Activated T-cell treated with anti-CD3 and anti-CD28 coated beads for 1 hour (primary cell): Measurements from ENCODE around the gene FAH.

Source experiments
- DNase-seq: peaks from one replicate; pipeline ENCODE4 v3.0.0-alpha.2; 2020; ENCODE audit warnings: low read depth

Gene FAH

DNA sequence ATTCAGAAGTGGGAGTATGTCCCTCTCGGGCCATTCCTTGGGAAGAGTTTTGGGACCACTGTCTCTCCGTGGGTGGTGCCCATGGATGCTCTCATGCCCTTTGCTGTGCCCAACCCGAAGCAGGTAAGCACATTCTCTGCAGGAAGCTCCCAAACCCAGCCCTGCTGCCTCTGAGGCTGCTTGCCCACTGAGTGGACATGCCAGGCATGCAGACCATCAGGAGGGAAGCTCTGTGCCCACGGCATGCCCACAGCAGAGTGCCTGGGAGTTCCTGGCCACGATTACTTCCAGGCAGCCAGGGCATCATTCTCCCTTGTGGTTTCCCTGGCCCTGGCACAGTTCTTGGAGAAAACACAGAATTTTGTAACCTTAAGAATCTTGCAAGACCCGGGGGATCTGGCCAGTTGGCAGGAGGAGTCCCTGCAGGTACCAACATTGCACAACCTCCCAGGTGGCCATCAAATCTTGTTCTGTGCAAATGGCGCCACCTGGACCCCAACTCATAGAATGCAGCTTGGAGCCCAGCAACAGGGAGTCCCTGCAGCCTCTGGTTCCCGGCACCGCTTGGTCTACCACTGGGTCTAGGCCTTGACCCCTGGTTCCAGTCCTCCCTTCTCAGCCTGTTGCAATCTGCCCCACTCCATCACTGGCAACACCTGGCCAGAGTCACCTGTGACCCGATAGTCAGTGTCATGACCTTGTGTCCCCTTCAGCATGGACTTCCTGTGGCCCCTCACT lies 20.4 kb downstream of the FAH start:
- peak; percentile 61 for DNase-seq

DNA sequence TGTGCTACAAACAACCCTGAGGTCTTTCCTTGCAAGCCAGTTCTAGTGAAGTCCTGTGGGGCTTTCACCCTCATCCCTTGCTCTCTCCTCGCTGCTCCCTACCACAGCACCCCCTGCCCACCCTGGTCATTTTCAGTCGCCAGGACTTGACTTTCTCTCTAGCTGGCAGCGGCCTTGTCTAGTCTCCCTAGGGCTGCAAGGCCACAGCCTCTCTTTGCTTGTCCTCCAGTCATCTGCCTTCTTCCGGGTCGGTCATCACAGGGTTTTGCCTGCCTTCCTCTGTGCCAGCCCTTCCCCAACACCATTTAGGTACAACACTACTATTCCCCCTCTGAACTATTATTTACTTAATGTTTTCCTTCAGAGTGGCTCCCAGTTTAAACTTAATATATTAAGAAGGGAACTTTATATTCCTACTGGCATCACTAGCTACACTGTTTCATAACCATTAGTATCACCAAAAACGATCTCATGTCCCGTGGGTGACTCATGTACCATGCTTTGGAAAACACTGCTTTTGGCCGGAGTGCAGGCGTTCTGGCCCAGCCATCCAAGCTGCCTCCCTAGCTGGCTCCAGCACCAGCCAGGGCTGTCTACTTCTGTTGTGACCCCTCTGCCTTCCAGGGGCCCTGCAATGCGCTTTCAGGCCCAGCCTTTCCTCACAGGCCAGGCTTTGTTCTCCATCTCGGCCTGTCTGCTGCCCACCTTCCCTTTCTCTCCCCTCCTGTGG lies 21.4 kb downstream of the FAH start:
- DNase-seq: no peak

DNA sequence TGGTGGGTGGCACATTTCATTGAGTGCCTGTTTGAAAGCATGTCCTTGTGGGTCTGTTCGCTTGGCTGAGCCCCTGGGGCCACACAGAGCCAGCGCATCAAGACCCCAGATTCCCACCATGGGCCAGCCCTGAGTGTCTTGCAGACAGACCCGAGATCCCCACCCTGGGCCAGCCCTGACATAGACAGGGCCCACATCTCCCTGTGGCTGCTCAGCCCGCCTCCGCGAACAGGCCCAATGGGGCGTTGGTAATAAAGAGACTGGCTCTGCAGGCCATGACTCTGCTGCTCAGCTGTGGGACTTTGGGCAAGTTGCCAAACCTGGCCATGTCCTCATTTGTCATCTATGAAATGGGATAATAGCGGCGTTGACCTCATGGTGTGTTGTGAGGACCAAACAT lies 22.6 kb downstream of the FAH start:
- no peak for DNase-seq

DNA sequence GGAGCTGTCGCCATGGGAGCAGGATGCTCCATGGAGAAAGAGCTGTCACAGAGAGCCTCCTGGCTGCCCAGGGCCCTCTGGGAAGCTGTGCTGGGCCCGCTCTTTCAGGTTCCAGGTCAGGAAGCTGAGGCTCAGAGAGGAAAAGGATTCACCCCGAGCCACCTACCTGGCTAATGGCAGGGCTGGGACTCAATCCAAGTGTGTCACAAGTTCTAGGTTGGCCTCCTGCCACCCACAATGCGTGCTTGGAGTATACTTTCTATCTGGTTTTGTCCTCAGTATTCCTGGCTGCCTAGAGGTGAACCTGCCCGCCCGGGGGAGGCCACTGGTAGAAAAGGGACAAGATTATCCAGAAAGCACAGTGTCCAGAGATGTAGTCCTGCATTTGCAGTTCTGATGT lies 23.6 kb downstream of the FAH start:
- DNase-seq: no peak

DNA sequence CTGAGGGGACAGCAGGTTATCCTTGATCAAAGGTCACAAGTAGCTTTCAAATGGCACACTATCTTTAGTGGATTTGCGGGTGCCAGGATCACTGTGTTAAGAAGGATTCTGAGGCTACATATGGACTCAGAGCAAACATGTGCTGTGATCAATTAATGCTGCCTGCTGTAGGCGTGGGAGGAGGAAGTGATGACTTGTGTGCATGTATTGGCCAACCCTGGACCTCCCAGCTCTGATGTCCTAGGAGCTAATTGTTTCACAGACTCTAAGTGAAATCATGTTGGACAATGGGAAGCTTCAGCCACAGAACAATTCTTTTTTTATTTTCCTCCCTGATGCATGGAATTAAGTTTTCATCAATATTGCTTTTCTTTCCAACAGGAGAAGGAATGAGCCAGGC lies 24.4 kb downstream of the FAH start:
- no peak for DNase-seq

DNA sequence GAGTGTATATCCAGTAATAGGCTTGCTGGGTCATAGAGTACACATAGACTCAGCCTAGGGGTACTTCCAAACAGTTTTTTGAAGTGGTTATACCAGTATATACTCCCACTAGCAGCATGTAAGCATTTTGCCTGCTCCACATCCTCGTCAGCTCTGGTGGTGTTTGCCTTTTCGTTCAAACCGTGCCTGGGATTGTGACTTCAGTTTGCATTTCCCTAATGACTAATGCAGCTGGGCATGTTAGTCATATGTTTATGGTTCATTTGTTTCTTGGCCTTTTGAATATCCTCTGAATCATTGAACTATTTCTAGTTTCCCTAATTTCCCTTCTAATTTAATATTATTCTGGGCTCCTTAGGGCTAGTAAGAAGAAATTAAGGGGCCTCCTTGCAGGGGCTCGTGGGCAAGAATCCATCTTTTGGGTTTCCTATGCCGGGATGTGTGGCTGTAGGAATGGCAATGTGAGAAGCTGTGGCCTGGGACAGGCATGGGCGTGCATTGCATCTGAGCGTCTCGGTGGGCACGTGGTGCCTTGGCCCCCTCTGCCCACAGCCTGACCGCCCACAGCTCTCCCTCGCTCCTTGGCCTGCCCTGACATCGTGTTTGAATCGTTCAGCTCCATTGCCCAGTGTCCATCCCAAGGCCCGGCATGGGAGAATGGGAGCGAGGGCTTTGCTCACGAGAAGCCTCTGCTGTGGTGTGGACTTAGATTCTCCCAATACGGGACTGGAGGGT lies 26.4 kb downstream of the FAH start:
- no peak for DNase-seq

DNA sequence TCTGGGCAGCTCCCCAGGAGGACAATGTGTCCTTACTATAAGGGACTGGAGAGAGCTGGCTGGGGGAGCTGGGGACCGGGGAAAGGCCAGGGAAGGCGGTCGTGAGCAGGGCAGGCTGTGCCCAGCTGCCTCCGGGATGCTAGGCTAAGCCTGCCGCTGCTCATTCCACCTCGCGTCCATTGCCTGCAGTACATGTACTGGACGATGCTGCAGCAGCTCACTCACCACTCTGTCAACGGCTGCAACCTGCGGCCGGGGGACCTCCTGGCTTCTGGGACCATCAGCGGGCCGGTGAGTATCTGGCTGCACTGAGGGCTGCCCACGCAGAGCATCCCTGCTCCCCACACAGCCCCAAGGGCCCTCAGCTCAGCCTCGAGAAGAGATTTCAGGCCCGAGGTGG lies 27.1 kb downstream of the FAH start:
- no peak for DNase-seq

DNA sequence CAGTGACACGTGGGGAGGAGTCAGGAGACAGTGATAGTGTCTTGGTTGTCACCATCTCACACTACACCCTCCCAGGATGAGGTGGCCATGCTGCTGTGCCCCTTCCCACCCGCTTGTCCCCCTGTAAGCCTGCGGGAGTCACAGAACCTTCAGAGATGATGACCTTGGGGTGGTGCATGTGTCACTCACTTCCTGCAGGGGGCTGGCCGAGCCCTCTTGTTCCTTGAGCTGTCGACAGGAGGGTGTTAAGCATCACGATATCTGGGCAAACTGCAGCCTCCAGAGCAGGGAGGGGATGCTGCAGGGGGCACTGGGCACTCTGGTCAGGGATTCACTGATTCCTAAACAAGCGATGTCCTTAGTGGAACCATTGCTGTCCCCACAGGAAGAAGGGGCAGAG lies 27.7 kb downstream of the FAH start:
- no peak for DNase-seq

DNA sequence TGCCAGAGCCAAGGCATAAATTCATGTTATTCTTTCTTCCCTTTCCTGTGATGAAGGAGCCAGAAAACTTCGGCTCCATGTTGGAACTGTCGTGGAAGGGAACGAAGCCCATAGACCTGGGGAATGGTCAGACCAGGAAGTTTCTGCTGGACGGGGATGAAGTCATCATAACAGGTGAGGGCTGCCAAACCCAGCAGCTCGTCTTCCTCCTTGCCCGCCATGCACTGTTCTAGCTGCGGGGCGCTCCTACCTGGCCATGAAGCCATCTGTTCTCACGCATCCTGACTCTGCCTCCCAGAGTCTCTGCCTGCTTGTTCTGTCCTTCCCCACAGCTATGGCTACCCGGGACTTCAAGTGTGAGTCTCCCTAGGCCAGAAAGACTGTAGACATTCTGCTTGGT lies 28.2 kb downstream of the FAH start:
- DNase-seq: no peak

DNA sequence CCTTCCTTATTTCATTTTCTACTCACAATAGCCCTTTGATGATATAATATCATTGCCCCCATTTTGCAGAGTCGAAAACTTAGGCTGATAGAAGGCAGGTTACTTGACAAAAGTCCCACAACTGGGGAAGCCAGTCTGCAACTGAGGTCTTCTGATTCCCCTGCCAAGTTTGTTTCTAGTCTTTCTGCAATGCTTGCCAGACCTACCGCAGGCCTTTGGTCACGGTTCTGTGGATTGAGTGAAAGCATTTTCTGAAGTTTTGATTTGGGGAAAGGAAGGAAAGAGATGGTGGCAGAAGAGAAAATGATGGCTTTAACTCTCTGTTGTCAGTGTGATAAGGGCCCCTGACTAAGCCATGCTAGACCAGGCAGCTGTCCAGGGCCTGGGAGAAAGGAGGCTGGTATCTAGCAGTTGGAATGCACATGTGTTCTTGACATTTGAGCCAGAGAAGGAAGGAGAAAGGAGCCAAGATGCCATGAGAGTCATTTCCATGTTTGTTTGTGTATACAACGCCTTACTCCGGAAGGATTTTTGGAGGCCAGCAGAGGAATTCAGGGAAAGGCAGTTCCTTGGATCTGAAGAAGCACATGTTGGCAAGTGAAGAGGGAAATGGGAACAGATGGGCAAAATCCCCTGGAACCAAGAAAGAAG lies 29.9 kb downstream of the FAH start:
- DNase-seq: no peak

DNA sequence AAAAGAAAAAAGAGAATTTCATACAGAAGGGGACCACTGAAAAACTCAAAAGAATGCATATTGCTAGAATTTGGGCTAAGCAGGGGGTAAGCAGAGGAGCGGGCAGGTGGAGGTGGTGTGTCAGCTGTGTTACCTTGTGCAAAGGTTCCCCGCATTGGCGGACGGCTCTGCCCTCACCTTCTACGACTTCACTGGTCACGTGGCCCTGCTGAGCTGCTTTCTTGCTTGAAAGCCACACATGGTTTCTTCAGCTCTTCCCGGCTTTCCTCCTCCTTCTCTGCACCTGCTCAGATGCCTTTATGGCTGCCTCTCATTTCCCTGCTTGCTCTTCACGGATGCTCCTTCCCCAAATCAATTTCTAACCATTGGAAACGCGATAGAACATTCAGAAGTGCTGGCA lies 30.5 kb downstream of the FAH start:
- no peak for DNase-seq

DNA sequence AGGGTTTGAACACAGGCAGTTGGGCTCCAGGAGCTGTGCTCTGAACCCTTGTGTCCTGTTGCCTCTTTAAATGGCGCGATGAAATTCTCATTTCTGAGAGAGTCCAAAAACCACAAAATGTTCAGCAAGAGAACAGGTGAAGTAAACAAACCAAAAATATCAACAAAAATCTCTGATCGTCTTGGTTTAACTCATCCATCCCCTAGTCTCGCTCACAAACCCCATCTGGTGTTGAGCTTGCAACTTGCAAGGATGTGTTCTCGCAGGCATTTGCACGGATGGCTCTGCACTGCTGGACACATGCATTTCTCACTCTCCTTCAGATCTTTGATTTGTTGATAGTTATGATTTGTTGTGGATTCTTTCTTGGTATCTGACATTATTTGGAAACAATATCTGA lies 31.1 kb downstream of the FAH start:
- DNase-seq: no peak

DNA sequence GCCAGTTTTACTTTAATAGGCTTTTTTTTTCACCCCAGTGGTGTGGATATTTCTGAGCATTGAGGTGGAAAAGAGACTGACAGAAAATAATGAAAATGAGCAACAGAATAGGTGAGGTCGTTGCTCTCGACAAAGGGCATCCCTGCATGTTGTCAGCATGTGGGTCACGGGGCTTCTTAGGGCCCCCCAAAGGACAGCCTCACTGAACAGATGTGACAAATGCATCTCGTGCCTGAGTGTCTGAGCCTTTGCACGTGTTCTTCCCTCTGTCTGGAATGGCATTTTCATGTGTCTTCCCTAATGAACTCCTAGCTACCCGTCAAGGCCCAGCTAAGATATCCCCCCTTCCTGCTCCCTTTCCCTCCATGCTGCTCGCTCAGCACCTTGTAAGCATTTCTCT lies 31.8 kb downstream of the FAH start:
- no peak for DNase-seq

DNA sequence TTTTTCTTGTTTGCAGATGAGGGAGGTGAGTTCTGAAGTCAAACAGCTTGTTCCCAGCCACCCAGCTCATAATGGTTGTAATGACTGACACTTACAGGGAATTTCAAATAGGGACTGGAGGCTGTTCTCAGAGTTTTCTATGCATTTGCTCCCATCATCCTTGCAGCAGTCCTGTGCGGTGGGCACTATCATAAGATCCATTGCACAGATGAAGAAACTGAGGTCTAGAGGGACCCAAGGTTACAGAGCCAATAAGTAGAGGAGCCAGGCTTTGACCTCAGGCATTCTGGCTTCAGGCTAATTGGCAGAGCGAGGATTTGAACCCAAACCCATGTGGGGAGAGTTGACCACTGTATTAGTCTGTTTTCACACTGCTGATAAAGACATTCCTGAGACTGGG lies 32.4 kb downstream of the FAH start:
- no peak for DNase-seq

DNA sequence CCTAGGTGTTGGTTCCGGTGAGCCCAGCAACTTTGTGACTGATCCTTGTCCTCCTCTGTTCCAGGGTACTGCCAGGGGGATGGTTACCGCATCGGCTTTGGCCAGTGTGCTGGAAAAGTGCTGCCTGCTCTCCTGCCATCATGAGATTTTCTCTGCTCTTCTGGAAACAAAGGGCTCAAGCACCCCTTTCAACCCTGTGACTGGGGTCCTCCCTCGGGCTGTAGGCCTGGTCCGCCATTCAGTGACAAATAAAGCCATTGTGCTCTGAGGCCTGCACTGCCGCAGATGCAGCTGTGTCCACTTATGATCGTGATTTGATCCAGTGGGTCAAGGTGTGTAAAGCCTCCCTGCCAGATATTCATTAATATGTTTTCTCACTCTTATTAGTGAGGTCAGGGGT lies 33.3 kb downstream of the FAH start:
- no peak for DNase-seq

DNA sequence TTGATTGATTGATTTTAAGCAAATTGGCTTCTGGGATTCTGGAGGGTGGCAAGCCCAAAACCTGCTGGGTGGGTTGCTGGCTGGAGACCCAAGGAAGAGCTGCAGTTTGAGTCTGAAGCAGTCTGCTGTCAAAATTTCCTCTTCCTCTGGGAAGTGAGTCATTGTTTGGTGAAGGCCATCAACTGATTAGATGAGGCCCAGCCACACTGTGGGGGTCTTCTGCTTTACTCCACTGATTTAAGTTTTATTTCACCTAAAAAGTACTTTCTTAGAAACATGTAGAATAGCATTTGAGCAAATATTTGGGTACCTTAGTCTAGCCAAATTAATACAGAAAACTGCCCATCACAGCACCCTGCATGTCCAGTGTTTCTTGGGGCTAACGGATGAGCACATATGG lies 33.8 kb downstream of the FAH start:
- no peak for DNase-seq

DNA sequence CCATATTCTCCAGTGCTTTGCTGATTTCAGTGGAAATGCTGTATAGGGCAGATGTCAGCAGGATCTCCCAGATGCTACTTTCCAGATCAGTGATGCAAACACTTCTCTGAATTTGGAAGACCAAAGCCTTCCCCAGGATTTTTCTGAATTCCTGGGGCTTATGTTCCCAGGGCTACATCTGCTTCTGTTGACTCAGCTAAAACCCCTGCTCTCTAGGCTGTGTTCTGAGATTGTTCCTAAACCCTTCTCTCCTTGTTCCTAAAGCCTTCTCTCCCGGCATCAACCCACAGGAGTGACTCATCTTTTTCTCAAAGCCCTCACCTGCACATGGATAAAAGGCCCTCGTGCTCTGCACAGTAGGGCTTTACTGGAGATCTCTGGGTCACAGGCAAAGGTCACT lies 35.5 kb downstream of the FAH start:
- no peak for DNase-seq

DNA sequence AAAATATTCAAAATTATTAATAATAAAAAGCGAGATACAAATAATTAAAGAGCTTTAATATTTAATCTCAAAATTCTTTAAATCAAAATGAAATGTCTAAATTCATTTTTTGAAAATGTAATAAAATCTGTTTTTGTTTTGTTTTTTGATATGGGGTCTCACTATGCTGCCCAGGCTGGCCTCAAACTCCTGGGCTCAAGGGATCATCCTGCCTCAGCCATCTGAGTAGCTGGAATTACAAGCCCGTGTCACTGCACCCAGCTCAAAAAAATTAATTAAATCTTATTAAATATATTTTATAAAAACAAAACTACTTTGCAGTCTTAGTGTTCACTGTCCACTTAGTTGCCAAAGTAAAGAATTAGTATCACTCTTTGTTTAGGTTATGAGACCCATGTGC lies 38.4 kb downstream of the FAH start:
- no peak for DNase-seq

DNA sequence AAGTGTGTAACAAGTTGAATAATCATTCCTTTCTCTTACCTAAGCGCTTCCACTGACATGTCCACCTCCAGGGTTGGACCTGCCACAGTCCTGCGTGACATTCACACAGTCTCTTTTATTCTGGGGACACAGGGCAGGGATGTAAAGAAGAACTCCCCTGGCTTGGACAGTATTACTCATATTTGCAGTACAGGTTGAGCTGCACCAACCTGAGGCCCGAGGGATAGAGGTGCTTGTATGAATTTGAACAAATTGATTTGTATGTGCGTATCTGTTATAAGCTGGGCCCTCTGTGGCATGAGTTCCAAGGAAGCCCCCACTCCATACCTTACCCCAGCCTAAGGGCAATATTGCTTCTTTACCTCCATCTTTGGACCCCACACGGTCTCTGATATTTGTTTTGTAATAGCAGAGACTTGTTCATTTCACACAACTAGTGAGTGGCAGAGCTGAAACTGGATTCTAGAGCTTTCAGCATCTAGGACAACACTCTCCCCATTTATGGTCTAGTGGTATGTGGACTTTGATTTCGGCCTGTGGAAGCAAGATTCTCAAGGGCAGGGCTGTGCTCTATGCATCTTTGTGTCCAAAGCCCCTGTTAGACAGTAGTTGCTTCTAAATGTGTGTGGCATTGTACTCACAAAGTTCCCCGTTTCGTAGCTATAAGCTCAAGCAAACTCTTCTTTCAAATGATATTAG lies 39.2 kb downstream of the FAH start:
- DNase-seq: no peak

DNA sequence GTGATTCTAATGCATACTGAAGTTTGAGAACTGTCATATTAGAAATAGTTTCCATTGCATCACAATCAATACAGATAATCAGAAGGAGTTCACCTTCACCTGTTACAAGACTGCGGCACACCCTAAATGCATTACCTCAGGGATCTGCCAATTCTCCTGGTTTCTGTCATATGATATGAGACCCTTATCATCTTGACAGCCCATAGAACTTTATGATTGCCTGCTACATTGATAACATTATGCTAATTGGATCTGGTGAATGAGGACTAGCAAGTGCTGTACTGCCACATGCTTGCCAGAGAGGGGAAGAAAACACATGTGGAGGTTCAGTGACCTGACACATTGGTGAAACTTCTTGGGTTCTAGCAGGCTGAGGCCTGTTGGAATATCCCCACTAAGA lies 41.4 kb downstream of the FAH start:
- no peak for DNase-seq

DNA sequence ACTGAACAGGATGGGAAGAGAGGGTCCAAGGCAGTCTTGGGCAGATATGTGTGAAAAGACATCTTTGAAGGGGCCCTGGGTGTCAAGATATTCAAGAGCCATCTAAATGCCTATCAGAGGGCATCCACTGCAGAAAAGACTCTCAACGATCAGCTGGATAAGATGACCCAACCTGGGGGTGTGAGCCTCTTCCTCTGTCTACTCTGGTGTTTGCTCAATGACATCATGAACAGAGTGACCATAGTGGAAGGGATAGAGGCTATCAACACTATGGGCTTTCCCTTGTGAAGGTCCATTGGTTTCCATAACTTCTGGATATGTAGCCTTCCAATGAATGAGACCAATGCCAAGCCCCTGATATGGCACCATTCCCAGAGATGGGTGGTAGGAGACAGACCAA lies 42.1 kb downstream of the FAH start:
- DNase-seq: no peak

DNA sequence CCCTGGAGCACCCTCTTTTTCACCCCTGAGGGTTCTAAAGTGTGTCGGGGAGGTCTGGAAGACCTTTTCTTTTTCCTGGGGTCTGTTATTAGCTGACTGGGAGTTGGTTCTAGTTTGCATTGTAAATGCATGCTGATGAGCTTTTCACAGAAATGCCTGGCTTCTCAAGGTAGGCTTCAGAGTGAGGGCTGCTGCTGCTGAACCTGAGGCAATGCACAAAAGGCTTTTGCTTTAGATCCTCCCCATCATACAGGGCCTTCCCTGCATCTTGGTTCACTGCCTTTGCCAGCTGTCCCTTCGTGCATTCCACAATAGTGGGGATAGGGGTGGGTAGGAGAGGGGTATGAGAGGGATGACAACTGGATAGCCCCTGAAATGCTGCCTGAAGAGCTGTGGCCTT lies 46.6 kb downstream of the FAH start:
- no peak for DNase-seq
